ENCODE data around the gene APEX1.
"Not testable (repeated sequence)": the region's sequence is repeated elsewhere in the genome, so short reads cannot be mapped to it uniquely, and the experiment has no call there.

Gene APEX1

GRCh38 chr14:20503898-20504297 lies 48.9 kb downstream of the APEX1 start:
- peaks cover 23% of the 10 kb centered on the region for H3K4me1 ChIP-seq
- H3K4me2 ChIP-seq: peak overlapping the region; percentile 40
- no peaks in the 10 kb centered on the region for H3K36me3 ChIP-seq
- no peak for TF ChIP-seq Cebpa-rat (IDR thresholded peaks at IDR 0.05)
- H3K27me3 ChIP-seq: no peaks in the 10 kb centered on the region
- no peak overlapping the region for H3K4me3 ChIP-seq
- H3K27ac ChIP-seq: 0 out of 2 replicates have a peak overlapping the region, but pooled peaks have one; percentile 46
- H3K9me3 ChIP-seq: peaks cover 3% of the 10 kb centered on the region; the same call in 1 of the 2 replicates
- H3K9ac ChIP-seq: no peak overlapping the region
- H4K20me1 ChIP-seq: no peaks in the 10 kb centered on the region

GRCh38 chr14:20506276-20506675 lies 51.2 kb downstream of the APEX1 start:
- H3K27me3 ChIP-seq, H4K20me1 ChIP-seq, H3K9me3 ChIP-seq, H3K4me1 ChIP-seq, H3K4me2 ChIP-seq, H3K4me3 ChIP-seq, H3K9ac ChIP-seq, H3K36me3 ChIP-seq, H3K27ac ChIP-seq: not testable (repeated sequence)

GRCh38 chr14:20506752-20507151 lies 51.7 kb downstream of the APEX1 start:
- H4K20me1 ChIP-seq, H3K27me3 ChIP-seq, H3K4me3 ChIP-seq, H3K27ac ChIP-seq, H3K36me3 ChIP-seq, H3K9ac ChIP-seq, H3K9me3 ChIP-seq, H3K4me2 ChIP-seq: not testable (repeated sequence)
- peaks cover 14% of the 10 kb centered on the region for H3K4me1 ChIP-seq
